ENCODE results near the gene ATP1B4.

- no peak for TF ChIP-seq JUND (CRISPR knock-in tag; IDR thresholded peaks at IDR 0.05)
- no peak for TF ChIP-seq POLR2A (IDR thresholded peaks at IDR 0.05; ENCODE audit: insufficient read depth in 1 of 2, low read depth in 2 of 2, low read length in 2 of 2)
- TF ChIP-seq ZFP37 (CRISPR knock-in tag; IDR thresholded peaks at IDR 0.05; ENCODE audit: borderline replicate concordance), result no peak
- no peak for TF ChIP-seq REST (IDR thresholded peaks at IDR 0.05; ENCODE audit: borderline replicate concordance in 1 of 2, low read depth in 1 of 2, low read length in 2 of 2)
- no peak for TF ChIP-seq GFI1 (CRISPR knock-in tag; IDR thresholded peaks at IDR 0.05; ENCODE audit: borderline replicate concordance)
Measured at GRCh38 chrX:120378570-120378969, 16.7 kb downstream of the ATP1B4 start.
